GM23338 (cell line): ENCODE measurements around the gene CTNND2.

ENCODE experiments used
- CREB1 ChIP-seq: fragments of 250-450 bp; sonication (Bioruptor Pico); IDR thresholded peaks from 2 replicates; pipeline ENCODE4 v1.5.0; 2020; ENCODE audit warnings: low read depth, mild to moderate bottlenecking, moderate library complexity
- CTCF ChIP-seq, 2 experiments: fragments of 200-600 bp in 1 of 2; sonication (generic) in 1 of 2; conservative IDR thresholded peaks; 2 replicates each; pipeline versions ENCODE4 v1.5.1 to v1.6.1; 2016 to 2017; ENCODE audit warnings: antibody characterized with exemption in 2 of 2, low read depth in 2 of 2, mild to moderate bottlenecking in 2 of 2, moderate library complexity in 1 of 2
- EZH2 ChIP-seq: fragments of 200-600 bp; sonication (generic); IDR thresholded peaks from one replicate; pipeline ENCODE4 v1.8.0; 2017; ENCODE audit warnings: antibody characterized with exemption, mild to moderate bottlenecking, low read depth; ENCODE audit not compliant: unreplicated experiment
- EZH2phosphoT487 ChIP-seq: fragments of 200-600 bp; sonication (generic); IDR thresholded peaks from one replicate; pipeline ENCODE4 v1.8.1; 2018; ENCODE audit warnings: antibody characterized with exemption; ENCODE audit not compliant: unreplicated experiment
- JUNB ChIP-seq: IDR thresholded peaks from one replicate; pipeline ENCODE4 v1.6.1; 2016; ENCODE audit warnings: antibody characterized with exemption; ENCODE audit not compliant: unreplicated experiment
- NANOG ChIP-seq: IDR thresholded peaks from 2 replicates; pipeline ENCODE4 v1.6.1; 2016; ENCODE audit warnings: antibody characterized with exemption, borderline replicate concordance
- POLR2AphosphoS5 ChIP-seq: IDR thresholded peaks from 2 replicates; pipeline ENCODE4 v1.6.1; 2016; ENCODE audit warnings: antibody characterized with exemption, low read depth
- STAT1 ChIP-seq: IDR thresholded peaks from one replicate; pipeline ENCODE4 v1.6.1; 2016; ENCODE audit warnings: antibody characterized with exemption; ENCODE audit not compliant: unreplicated experiment
- ZNF114 ChIP-seq: fragments of 250-450 bp; sonication (Bioruptor Pico); IDR thresholded peaks from 2 replicates; pipeline ENCODE4 v1.5.0; 2020; ENCODE audit warnings: mild to moderate bottlenecking, moderate library complexity
- ZNF331 ChIP-seq: fragments of 250-450 bp; sonication (Bioruptor Pico); IDR thresholded peaks from 2 replicates; pipeline ENCODE4 v1.5.0; 2020; ENCODE audit warnings: low read depth, mild to moderate bottlenecking, moderate library complexity
- TF ChIP-seq, protein P1 (sequence below): IDR thresholded peaks from one replicate; pipeline ENCODE4 v1.6.1; 2018; ENCODE audit warnings: antibody characterized with exemption; ENCODE audit not compliant: unreplicated experiment
- TF ChIP-seq, protein P2 (sequence below): IDR thresholded peaks from 2 replicates; pipeline ENCODE4 v1.6.1; 2016; ENCODE audit warnings: antibody characterized with exemption

DNA sequence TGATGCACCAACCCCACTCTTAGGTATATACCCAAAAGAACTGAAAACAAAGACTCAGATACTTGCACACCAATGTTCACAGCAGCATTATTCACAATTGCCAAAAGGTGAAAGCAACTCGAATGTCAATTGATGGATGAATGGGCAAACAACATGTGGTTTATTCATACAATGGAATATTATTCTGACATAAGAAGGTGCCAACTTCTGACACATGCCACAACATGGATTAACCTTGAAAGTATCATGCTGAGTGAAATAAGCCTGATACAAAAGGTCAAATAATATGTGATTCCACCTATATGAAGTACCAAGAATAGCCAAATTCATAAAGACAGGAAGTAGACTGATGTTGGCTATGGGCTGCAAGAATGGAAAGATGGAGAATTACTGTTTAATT, 35.0 kb downstream of the CTNND2 start:
- TF ChIP-seq POLR2AphosphoS5, result no peak
- no peak for TF ChIP-seq CTCF (conservative IDR thresholded peaks at IDR 0.05; ENCODE audit: low read depth in 2 of 2)
- TF ChIP-seq EZH2phosphoT487, result no peak
- TF ChIP-seq ZNF331 (CRISPR knock-in tag), result no peak
- no peak for TF ChIP-seq NANOG
- TF ChIP-seq, protein P1, sequence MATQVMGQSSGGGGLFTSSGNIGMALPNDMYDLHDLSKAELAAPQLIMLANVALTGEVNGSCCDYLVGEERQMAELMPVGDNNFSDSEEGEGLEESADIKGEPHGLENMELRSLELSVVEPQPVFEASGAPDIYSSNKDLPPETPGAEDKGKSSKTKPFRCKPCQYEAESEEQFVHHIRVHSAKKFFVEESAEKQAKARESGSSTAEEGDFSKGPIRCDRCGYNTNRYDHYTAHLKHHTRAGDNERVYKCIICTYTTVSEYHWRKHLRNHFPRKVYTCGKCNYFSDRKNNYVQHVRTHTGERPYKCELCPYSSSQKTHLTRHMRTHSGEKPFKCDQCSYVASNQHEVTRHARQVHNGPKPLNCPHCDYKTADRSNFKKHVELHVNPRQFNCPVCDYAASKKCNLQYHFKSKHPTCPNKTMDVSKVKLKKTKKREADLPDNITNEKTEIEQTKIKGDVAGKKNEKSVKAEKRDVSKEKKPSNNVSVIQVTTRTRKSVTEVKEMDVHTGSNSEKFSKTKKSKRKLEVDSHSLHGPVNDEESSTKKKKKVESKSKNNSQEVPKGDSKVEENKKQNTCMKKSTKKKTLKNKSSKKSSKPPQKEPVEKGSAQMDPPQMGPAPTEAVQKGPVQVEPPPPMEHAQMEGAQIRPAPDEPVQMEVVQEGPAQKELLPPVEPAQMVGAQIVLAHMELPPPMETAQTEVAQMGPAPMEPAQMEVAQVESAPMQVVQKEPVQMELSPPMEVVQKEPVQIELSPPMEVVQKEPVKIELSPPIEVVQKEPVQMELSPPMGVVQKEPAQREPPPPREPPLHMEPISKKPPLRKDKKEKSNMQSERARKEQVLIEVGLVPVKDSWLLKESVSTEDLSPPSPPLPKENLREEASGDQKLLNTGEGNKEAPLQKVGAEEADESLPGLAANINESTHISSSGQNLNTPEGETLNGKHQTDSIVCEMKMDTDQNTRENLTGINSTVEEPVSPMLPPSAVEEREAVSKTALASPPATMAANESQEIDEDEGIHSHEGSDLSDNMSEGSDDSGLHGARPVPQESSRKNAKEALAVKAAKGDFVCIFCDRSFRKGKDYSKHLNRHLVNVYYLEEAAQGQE, result no peak
- TF ChIP-seq EZH2, result no peak
- no peak for TF ChIP-seq STAT1
- TF ChIP-seq CREB1, result no peak
- TF ChIP-seq, protein P2, sequence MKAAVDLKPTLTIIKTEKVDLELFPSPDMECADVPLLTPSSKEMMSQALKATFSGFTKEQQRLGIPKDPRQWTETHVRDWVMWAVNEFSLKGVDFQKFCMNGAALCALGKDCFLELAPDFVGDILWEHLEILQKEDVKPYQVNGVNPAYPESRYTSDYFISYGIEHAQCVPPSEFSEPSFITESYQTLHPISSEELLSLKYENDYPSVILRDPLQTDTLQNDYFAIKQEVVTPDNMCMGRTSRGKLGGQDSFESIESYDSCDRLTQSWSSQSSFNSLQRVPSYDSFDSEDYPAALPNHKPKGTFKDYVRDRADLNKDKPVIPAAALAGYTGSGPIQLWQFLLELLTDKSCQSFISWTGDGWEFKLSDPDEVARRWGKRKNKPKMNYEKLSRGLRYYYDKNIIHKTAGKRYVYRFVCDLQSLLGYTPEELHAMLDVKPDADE, result no peak
- no peak for TF ChIP-seq ZNF114 (CRISPR knock-in tag)
- TF ChIP-seq JUNB, result no peak
